HG03521 (cell line): ENCODE data around the gene CDC16.
"Not testable (repeated sequence)": the region's sequence is repeated elsewhere in the genome, so short reads cannot be mapped to it uniquely, and the experiment has no call there.

Experiments
- ATAC-seq: cut with Tn5 transposase; IDR thresholded peaks from one replicate; pipeline ENCODE4 v1.9.1; 2021; ENCODE audit warnings: mild to moderate bottlenecking, moderate library complexity; ENCODE audit not compliant: unreplicated experiment

CDC16 gene, protein sequence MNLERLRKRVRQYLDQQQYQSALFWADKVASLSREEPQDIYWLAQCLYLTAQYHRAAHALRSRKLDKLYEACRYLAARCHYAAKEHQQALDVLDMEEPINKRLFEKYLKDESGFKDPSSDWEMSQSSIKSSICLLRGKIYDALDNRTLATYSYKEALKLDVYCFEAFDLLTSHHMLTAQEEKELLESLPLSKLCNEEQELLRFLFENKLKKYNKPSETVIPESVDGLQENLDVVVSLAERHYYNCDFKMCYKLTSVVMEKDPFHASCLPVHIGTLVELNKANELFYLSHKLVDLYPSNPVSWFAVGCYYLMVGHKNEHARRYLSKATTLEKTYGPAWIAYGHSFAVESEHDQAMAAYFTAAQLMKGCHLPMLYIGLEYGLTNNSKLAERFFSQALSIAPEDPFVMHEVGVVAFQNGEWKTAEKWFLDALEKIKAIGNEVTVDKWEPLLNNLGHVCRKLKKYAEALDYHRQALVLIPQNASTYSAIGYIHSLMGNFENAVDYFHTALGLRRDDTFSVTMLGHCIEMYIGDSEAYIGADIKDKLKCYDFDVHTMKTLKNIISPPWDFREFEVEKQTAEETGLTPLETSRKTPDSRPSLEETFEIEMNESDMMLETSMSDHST

DNA sequence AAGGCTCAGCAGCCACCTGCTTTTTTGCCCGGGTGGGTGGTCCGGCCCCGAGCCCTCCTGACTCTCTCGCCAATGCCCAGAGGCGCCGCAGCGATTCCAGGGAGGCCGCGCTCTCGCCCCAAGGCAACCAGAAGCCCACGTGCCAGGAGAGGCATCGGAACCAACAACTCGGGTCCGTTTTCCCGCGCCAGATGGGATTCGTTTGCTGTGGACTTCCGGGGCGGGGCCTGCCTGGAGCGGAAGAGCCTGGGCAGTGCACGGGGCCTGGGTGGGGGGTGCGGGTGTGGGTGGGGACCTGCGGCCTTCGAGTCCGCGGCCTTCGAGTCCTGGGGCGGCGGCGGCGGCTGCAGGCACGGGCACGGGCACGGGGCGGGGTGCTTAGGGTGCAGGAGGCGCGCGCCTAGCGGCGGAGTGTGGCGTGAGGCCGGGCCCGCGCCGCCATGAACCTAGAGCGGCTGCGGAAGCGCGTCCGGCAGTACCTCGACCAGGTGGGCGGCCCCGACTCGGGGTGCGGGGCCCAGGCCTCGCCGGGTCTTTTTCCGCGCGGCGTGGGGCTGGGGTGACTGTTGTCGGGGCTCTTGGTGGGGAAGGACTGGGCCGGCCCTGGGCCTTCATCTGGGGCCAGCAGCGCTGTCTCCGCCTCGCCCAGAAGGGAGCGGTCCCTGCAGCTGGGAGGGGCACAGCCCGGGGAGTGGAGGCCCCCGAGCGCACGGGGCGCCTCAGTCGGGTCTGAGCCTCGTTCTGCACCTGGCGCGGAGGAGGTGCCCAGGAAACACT, at the start of gene CDC16:
TSS of gene CDC16 (plus strand) at position 253 of the 777 bp plus-strand sequence. CDS start at position 441, 188 bp downstream.
- peak; percentile 84 for ATAC-seq

- no peak for ATAC-seq
These were observed 49.3 kb upstream of the CDC16 start for GRCh38 chr13:114185182-114185971.

- ATAC-seq: no peak
These were observed 39.8 kb upstream of the CDC16 start for GRCh38 chr13:114194853-114195252.

DNA sequence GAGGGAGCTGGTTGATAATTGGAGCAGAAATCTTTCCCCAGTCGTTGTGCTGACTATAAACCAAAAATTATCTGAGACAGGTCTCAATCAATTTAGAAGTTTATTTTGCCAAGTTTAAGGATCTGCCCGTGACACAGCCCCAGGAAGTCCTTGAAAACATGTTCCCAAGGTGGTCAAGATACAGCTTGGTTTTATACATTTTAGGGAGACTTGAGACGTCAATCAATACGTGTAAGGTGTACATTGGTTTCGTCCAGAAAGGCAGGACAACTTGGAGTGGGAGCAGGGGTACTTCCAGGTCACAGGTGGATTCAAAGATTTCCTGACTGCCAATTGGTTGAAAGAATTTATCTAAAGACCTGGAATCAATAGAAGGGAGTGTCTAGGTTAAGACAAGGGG, 38.1 kb upstream of the CDC16 start:
- ATAC-seq: no peak

DNA sequence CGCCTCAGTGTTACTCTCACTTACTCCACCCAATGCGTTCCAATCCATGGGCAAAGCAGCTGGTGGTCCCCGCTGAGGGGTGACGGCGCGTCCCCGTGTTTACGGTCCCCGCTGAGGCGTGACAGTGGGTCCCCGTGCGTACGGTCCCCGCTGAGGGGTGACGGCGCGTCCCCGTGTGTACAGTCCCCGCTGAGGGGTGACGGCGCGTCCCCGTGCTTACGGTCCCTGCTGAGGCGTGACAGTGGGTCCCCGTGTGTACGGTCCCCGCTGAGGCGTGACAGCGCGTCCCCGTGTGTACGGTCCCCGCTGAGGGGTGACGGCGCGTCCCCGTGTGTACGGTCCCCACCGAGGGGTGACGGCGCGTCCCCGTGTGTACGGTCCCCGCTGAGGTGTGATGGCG, 36.1 kb upstream of the CDC16 start:
- ATAC-seq: no peak

DNA sequence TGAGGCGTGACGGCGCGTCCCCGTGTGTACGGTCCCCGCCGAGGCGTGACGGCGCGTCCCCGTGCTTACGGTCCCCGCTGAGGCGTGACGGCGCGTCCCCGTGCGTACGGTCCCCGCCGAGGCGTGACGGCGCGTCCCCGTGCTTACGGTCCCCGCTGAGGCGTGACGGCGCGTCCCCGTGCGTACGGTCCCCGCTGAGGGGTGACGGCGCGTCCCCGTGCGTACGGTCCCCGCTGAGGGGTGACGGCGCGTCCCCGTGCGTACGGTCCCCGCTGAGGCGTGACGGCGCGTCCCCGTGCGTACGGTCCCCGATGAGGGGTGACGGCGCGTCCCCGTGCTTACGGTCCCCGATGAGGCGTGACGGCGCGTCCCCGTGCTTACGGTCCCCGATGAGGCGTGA, 35.2 kb upstream of the CDC16 start:
- not testable (repeated sequence) for ATAC-seq

DNA sequence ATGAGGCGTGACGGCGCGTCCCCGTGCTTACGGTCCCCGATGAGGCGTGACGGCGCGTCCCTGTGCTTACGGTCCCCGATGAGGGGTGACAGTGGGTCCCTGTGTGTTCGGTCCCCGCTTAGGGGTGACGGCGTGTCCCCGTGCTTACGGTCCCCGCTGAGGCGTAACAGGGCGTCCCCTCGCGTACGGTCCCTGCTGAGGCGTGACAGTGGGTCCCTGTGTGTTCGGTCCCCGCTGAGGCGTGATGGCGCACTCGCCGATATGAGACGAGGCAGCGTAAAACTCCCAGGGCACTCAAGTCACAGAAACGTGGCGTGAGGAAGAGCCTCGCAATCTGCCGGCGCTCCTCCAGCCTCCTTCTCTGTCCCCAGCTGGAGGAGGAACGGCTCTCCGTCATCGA, 34.7 kb upstream of the CDC16 start:
- no peak for ATAC-seq

DNA sequence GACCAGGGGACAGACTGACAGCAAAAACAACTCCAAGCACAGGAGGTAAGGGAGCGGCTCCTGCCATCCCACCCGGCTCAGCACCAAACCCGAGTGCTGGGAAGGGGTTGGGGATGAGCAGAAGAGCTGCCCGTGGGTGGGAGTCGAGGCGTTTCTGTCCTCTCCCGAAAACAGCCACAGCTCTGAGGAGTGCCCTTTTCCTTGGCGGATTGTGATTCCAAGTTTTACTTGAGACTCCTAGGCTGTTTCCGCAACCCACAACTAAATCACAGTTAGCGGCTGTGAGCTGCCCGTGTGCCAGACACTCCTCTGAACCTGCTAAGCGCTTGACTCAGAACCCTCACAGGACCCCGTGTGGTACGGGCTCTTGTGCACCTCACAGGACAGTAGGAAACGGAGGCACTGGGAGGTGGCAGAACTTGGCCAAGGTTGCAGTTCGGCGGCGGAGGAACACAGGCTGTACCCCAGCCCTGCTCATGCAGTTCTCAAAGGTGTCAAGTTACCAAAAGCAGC, 34.2 kb upstream of the CDC16 start:
- no peak for ATAC-seq

DNA sequence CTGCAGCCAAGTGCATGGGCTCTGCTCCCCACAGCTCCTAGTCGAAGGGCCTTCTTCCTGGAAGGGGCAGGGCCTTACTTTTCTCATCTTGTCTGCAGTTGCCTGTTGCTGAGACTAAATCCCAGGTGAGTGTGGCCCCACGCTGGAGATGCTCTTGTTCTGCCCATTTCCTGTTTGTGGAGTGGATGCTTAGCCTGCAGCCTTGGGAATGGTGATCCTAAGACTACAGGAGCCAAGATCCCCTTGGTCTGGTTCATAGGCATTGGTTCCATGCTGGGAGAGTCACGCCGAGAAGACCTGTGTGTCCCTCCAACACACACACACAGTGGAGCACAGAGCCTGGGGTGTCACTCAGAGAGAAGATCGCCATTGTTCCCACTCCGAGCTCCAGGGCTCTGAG, 32.1 kb upstream of the CDC16 start:
- ATAC-seq: no peak

DNA sequence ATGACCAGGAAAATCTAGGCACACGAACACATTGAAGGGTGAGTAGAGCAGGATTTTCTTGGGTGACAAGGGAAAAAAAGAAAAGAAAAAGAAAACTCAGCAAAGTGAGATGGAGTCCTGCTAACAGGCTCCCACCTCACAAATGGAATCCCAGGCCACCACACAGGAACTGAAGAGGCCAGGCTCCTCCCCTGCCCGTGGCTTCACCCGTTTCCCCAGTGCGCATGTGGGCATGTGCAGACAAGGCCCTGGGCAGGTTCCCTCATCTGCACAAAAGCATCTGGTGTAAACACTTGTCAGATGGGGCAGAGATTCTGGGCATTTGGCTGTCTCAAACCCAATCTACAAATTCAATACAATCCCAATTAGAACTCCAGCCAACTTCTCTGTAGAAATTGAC, 31.2 kb upstream of the CDC16 start:
- no peak for ATAC-seq

DNA sequence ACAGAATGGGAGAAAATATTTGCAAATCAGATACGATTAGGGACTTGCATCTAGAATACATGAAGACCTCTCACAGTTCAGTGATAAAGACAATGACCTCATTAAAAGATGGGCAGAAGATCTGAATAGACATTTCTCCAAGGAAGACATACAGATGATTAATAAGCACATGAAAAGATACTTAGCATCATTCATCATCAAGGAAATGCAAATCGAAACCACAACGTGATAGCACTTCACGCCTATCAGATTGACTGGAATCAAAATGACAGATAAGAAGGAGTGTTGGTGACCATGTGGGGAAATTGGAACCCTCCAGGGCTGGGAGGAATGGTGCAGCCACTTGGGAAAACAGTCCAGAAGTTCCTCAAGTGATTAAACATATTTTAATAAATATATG, 29.8 kb upstream of the CDC16 start:
- no peak for ATAC-seq

- ATAC-seq: no peak
These were observed 26.6 kb upstream of the CDC16 start for GRCh38 chr13:114208134-114208533.

DNA sequence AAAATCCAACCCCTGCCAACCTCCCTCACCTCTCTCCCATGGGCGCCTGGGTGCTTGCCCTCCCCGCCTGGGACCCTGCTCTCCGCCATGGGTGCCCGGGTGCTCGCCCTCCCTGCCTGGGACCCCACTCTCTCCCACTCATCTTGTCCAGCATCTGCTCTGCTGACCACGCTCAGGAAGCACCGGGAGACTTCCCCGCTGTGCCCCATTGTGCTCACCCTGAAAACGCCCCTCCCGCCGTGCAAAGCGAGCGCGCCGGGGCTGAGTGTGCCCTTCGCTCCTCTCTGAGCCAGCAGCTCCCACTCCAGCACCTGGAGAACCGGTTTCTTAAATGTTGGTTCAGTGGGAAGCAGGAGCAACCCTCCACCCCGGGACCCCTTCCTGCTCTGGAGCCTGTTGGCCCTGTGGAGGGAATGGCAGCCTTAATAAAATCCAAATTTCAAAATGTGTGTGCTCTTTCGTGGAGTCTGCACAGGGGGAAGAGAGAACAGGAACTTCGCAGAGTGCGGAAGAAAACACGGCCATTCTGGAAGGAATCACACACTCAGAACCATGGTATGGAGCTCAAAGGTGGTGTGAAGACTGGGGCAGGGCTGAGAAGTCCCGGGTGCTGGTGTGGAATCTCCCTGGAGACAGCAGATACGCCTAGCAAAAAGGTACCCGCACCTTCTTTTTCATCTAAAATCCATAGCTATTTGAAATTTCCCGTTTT, 23.1 kb upstream of the CDC16 start:
- no peak for ATAC-seq

DNA sequence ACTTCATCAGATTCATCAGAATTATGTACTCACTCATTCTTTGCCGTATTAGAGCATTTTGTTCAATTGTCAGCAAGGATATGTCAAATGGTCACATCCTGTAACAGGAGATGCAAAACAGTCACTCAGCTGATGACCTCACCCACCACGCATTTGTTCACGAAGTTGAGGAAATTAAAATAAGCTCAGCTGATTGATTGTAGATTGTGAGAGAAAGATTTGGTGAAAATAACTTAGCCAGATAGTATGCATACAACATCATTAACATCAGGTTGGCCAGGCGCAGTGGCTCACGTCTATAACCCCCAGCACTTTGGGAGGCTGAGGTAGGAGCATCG, 22.6 kb upstream of the CDC16 start:
- ATAC-seq: no peak

DNA sequence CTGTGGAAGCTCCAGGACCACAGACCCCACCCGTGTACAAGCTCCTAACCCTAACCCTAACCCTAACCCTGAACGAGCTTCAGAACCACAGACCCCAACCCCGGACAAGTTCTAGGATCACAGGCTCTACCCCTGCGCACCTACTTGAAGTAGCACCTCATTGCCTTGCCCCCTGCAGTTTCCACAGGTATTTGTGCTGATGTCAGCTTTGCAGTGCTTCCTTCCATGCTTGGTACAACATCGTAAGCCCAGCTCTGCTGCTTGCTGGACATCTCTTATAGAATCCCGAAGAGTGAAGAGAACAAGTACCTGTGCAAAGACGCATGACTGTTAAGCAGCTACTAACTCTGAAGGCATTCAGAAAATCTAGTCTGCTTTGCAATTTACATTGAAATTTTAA, 20.7 kb upstream of the CDC16 start:
- ATAC-seq: no peak

DNA sequence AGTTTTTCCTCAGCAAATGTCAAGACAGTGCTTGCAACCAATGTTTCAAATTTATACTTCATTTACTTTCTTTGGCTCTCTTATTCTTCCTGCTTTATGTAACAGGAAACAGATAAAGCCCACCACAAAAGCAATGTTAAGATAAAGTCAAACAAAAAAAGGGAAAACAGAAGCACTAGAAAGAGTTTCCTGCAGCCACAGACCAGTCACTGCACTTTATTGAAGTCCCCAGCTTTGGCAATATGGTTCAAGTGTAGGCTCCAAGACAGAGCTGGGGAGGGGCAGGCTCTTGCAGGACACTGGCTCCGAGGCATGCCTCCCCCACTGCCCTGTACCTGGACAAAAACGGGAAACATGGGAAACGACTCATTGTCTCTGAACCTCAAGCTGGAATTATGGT, 15.3 kb upstream of the CDC16 start:
- ATAC-seq: no peak

DNA sequence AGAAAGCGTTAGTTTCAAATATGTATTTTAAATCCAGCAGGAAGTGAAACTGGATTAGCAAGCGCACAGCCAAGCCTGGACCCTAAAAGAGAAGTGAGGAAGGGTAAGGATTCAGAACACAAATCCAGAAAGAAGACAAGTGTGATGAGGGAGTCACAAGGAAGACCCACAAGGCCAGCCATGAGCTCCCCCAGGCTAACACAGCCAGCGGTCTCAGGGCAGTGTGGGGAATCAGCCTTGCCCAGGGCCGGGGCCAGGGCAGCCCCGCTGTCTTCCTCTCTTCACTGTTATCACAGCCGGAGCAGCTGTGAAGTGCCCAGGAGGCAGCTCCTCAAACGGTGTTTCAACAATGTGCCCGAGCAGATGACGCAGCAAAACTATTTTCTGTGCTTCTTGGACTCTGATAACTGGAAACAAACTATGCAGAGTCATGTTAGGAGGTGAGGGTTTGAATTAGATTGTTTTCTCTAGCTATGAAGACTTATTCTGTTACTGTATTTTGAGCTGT, 12.2 kb upstream of the CDC16 start:
- no peak for ATAC-seq

GRCh38 chr13:114224201-114224600, 10.5 kb upstream of the CDC16 start:
- no peak for ATAC-seq

GRCh38 chr13:114225610-114226009, 9.1 kb upstream of the CDC16 start:
- ATAC-seq: no peak

DNA sequence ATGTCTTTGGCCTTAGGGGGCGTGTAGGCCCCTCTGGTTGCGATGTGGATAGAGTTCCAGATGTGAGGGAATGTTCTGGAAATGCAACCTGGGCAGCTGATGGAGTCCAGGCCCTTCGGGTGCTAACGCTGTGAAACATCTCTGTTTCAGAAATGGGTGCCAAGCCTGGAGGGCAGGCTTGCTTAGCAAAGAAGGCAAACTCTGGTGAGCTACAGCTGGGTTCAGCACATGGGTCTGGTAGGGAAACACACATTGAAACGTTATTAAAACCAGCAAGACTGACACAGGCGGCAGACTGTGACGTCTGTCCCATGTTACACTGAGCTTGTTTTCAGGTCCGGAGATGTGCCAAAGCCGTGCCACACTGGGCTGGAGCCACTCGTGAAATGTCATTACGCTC, 8.6 kb upstream of the CDC16 start:
- ATAC-seq: no peak
